Neural progenitor cell (in vitro differentiated cells): ENCODE data around the gene PIM3. TPM values are rescaled to one million over a fixed set of nuclear protein-coding genes. Genes with fewer than 3 reads are reported as not detected.
A peak's percentile ranks its signal among the peaks of the same experiment; 100 is the strongest.
"Not testable (repeated sequence)": the region's sequence is repeated elsewhere in the genome, so short reads cannot be mapped to it uniquely, and the experiment has no call there.

Source experiments
- DNase-seq: peaks from one replicate; pipeline ENCODE4 v3.0.0-alpha.2; 2016; ENCODE audit warnings: low spot score
- H2AFZ ChIP-seq: fragments of 200-600 bp; sonication (generic); replicated peaks from 2 replicates; pipeline ENCODE4 v1.6.1; 2016; ENCODE audit warnings: antibody characterized with exemption
- H3F3A ChIP-seq: fragments of 200-600 bp; sonication (generic); 2 replicates; pipeline ENCODE4 v1.6.1; 2016; ENCODE audit warnings: antibody characterized with exemption, low read depth
- H3K27ac ChIP-seq: fragments of 200-600 bp; sonication (generic); 2 replicates; pipeline ENCODE4 v1.5.1; 2016; ENCODE audit warnings: mild to moderate bottlenecking
- H3K27me3 ChIP-seq: fragments of 200-600 bp; sonication (generic); 2 replicates; pipeline ENCODE4 v1.6.1; 2016; ENCODE audit warnings: mild to moderate bottlenecking, moderate library complexity
- H3K36me3 ChIP-seq: fragments of 200-600 bp; sonication (generic); 2 replicates; pipeline ENCODE4 v1.5.1; 2016
- H3K4me1 ChIP-seq: fragments of 200-600 bp; sonication (generic); 2 replicates; pipeline ENCODE4 v1.6.1; 2016; ENCODE audit warnings: mixed run types
- H3K4me2 ChIP-seq: fragments of 200-600 bp; sonication (generic); 2 replicates; pipeline ENCODE4 v1.6.1; 2016
- H3K4me3 ChIP-seq: fragments of 200-600 bp; sonication (generic); 2 replicates; pipeline ENCODE4 v1.5.1; 2016
- H3K79me2 ChIP-seq: fragments of 200-600 bp; sonication (generic); 2 replicates; pipeline ENCODE4 v1.6.1; 2016; ENCODE audit warnings: low read depth
- H3K9ac ChIP-seq: fragments of 200-600 bp; sonication (generic); 2 replicates; pipeline ENCODE4 v1.6.1; 2016
- H3K9me3 ChIP-seq: fragments of 200-600 bp; sonication (generic); 2 replicates; pipeline ENCODE4 v1.5.1; 2016; ENCODE audit warnings: low read depth
- H4K20me1 ChIP-seq: fragments of 200-600 bp; sonication (generic); 2 replicates; pipeline ENCODE4 v1.6.1; 2016; ENCODE audit warnings: low read depth
- H3K27ac Mint-ChIP-seq: 3 replicates; pipeline ENCODE4 v1.8.0; 2021; ENCODE audit warnings: mixed read lengths
- H3K27me3 Mint-ChIP-seq: 2 replicates; pipeline ENCODE4 v1.8.0; 2022; ENCODE audit warnings: low read depth, mild to moderate bottlenecking, inconsistent platforms, moderate library complexity, mixed read lengths; ENCODE audit not compliant: insufficient read depth
- H3K36me3 Mint-ChIP-seq: 3 replicates; pipeline ENCODE4 v1.8.0; 2021; ENCODE audit warnings: mixed read lengths
- H3K4me1 Mint-ChIP-seq: 3 replicates; pipeline ENCODE4 v1.8.0; 2021; ENCODE audit warnings: mixed read lengths
- H3K4me3 Mint-ChIP-seq: 3 replicates; pipeline ENCODE4 v1.8.0; 2021; ENCODE audit warnings: mild to moderate bottlenecking, moderate library complexity, mixed read lengths
- H3K9me3 Mint-ChIP-seq: 3 replicates; pipeline ENCODE4 v1.8.0; 2020; ENCODE audit warnings: mixed read lengths
- CTCF ChIP-seq: fragments of 200-600 bp; sonication (generic); IDR thresholded peaks from 2 replicates; pipeline ENCODE4 v1.5.1; 2017; ENCODE audit warnings: antibody characterized with exemption, mild to moderate bottlenecking
- EZH2 ChIP-seq: fragments of 200-600 bp; sonication (generic); IDR thresholded peaks from 2 replicates; pipeline ENCODE4 v1.6.1; 2017; ENCODE audit warnings: antibody characterized with exemption, mild to moderate bottlenecking, moderate library complexity
- EZH2phosphoT487 ChIP-seq: fragments of 200-600 bp; sonication (generic); IDR thresholded peaks from 2 replicates; pipeline ENCODE4 v1.6.1; 2017; ENCODE audit warnings: antibody characterized with exemption
- total RNA-seq: library from RNA; depleted of rRNA; stranded (reverse); fragments of >200 nt; gene quantifications from 2 replicates; pipeline ENCODE4 v1.2.3, GENCODE V29; 2015; ENCODE audit warnings: low replicate concordance

Gene PIM3
- total RNA-seq, 1 donor from 2014 or later, result 15.1 TPM

- no peak overlapping the region for H3K27ac ChIP-seq
- H3K9ac ChIP-seq, result no peak overlapping the region
- H3K79me2 ChIP-seq, result no peaks in the 10 kb centered on the region
- peaks cover 4% of the 10 kb centered on the region for H3F3A ChIP-seq
- no peaks in the 10 kb centered on the region for H3K36me3 ChIP-seq
- H2AFZ ChIP-seq, result no peak overlapping the region
- H3K4me3 Mint-ChIP-seq, result no peak overlapping the region
- H3K4me1 ChIP-seq, result no peaks in the 10 kb centered on the region
- H3K9me3 Mint-ChIP-seq, result peaks cover 41% of the 10 kb centered on the region
- H3K27me3 Mint-ChIP-seq, result peaks cover 33% of the 10 kb centered on the region
- peak; percentile 65 for DNase-seq
- no peak overlapping the region for H3K27ac Mint-ChIP-seq
- H3K4me3 ChIP-seq, result peak overlapping the region; percentile 28
- peaks cover 7% of the 10 kb centered on the region for H3K36me3 Mint-ChIP-seq
- H3K4me2 ChIP-seq, result peak overlapping the region; percentile 63
- peak; percentile 66 for TF ChIP-seq CTCF
- peak; percentile 85 for TF ChIP-seq EZH2
- peak; percentile 67 for TF ChIP-seq EZH2phosphoT487
- H4K20me1 ChIP-seq, result no peaks in the 10 kb centered on the region
- H3K9me3 ChIP-seq, result no peaks in the 10 kb centered on the region
- H3K4me1 Mint-ChIP-seq, result peaks cover 5% of the 10 kb centered on the region
- H3K27me3 ChIP-seq, result peaks cover 65% of the 10 kb centered on the region
Observed at GRCh38 chr22:49983148-49984042, 22.8 kb downstream of the PIM3 start.

GRCh38 chr22:49986325-49986724, 25.8 kb downstream of the PIM3 start:
- no peak overlapping the region for H3K9ac ChIP-seq
- no peak for TF ChIP-seq EZH2phosphoT487
- TF ChIP-seq CTCF, result no peak
- no peak for TF ChIP-seq EZH2
- Mint-ChIP-seq H3K27ac (no peak overlapping the region), H3K4me3 (no peak overlapping the region), H3K4me1 (peaks cover 5% of the 10 kb centered on the region), H3K9me3 (peaks cover 53% of the 10 kb centered on the region), H3K36me3 (peaks cover 4% of the 10 kb centered on the region), H3K27me3 (peaks cover 35% of the 10 kb centered on the region)
- no peaks in the 10 kb centered on the region for H3K9me3 ChIP-seq
- no peak for DNase-seq
- no peaks in the 10 kb centered on the region for H3K36me3 ChIP-seq
- no peaks in the 10 kb centered on the region for H4K20me1 ChIP-seq
- peaks cover 4% of the 10 kb centered on the region for H3F3A ChIP-seq
- no peak overlapping the region for H2AFZ ChIP-seq
- peaks cover 58% of the 10 kb centered on the region for H3K27me3 ChIP-seq
- no peak overlapping the region for H3K4me3 ChIP-seq
- no peak overlapping the region for H3K27ac ChIP-seq
- no peaks in the 10 kb centered on the region for H3K79me2 ChIP-seq
- H3K4me2 ChIP-seq, result no peak overlapping the region
- H3K4me1 ChIP-seq, result no peaks in the 10 kb centered on the region

- peaks cover 40% of the 10 kb centered on the region for H3K27me3 ChIP-seq
- Mint-ChIP-seq H3K9me3 (peaks cover 55% of the 10 kb centered on the region), H3K27me3 (peaks cover 25% of the 10 kb centered on the region)
- not testable (repeated sequence) for H3K79me2 ChIP-seq, H3K4me3 ChIP-seq, H2AFZ ChIP-seq, H3K27ac Mint-ChIP-seq, H3K4me3 Mint-ChIP-seq, H3F3A ChIP-seq, H3K36me3 ChIP-seq, H3K4me1 Mint-ChIP-seq, H3K4me2 ChIP-seq, DNase-seq, H3K27ac ChIP-seq, H3K36me3 Mint-ChIP-seq, H3K9ac ChIP-seq, H3K4me1 ChIP-seq, H3K9me3 ChIP-seq, H4K20me1 ChIP-seq
Observed at GRCh38 chr22:49989826-49990225, 29.3 kb downstream of the PIM3 start.

GRCh38 chr22:49991167-49991566, 30.6 kb downstream of the PIM3 start:
- no peak overlapping the region for H3K27ac ChIP-seq
- H3K4me1 Mint-ChIP-seq, result no peaks in the 10 kb centered on the region
- H3K4me2 ChIP-seq, result no peak overlapping the region
- no peaks in the 10 kb centered on the region for H3K36me3 ChIP-seq
- no peaks in the 10 kb centered on the region for H3F3A ChIP-seq
- no peak for DNase-seq
- peaks cover 42% of the 10 kb centered on the region for H3K9me3 Mint-ChIP-seq
- no peaks in the 10 kb centered on the region for H3K79me2 ChIP-seq
- no peaks in the 10 kb centered on the region for H4K20me1 ChIP-seq
- no peak overlapping the region for H3K27ac Mint-ChIP-seq
- H3K4me3 ChIP-seq, result no peak overlapping the region
- H3K9ac ChIP-seq, result no peak overlapping the region
- H3K36me3 Mint-ChIP-seq, result no peaks in the 10 kb centered on the region
- H3K9me3 ChIP-seq, result no peaks in the 10 kb centered on the region
- H2AFZ ChIP-seq, result no peak overlapping the region
- peaks cover 26% of the 10 kb centered on the region for H3K27me3 ChIP-seq
- no peak for TF ChIP-seq EZH2phosphoT487
- no peak for TF ChIP-seq EZH2
- TF ChIP-seq CTCF, result no peak
- no peaks in the 10 kb centered on the region for H3K4me1 ChIP-seq
- H3K4me3 Mint-ChIP-seq, result no peak overlapping the region
- peaks cover 18% of the 10 kb centered on the region for H3K27me3 Mint-ChIP-seq
